Fibroblast of villous mesenchyme (primary cell): Measurements from ENCODE around the gene LRIG3. TPM values are rescaled to one million over a fixed set of nuclear protein-coding genes. Genes with fewer than 3 reads are reported as not detected.

Experiments
- DNase-seq: peaks from one replicate; pipeline ENCODE4 v3.0.0-alpha.2; 2010; ENCODE audit warnings: low read depth
- H3K4me3 ChIP-seq: 2 replicates; pipeline ENCODE4 v1.5.1; 2011; ENCODE audit warnings: low read depth, mild to moderate bottlenecking, low read length
- total RNA-seq: library from RNA; depleted of rRNA; stranded (reverse); fragments of >200 nt; gene quantifications from 2 replicates; pipeline ENCODE4 v1.2.3, GENCODE V29; 2012
- TF ChIP-seq, protein P1 (sequence below): IDR thresholded peaks from 2 replicates; pipeline ENCODE4 v1.5.1; 2012; ENCODE audit warnings: low read depth, mild to moderate bottlenecking, low read length; ENCODE audit not compliant: insufficient read depth

The LRIG3 gene
- total RNA-seq, 1 donor: 97.2 TPM

DNA sequence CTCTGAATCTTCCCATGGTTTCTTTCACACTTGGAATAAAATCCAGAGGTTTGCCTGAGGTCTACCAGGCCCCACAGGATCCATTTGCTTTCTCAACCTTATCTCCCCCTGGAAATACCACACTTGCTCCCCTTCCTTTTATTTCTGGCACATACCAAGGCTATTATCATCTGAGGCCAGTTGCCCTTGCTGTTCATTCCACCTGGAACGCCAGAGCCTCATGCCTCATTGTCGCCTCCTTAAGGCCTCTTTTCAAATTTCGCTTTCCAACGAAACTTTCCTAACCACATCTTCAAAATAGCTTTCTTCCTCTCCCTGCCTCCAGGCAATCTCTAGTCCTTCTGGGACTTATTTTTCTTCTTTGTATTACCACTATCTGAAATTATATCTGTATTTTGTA lies 11.2 kb upstream of the LRIG3 start:
- TF ChIP-seq, protein P1, sequence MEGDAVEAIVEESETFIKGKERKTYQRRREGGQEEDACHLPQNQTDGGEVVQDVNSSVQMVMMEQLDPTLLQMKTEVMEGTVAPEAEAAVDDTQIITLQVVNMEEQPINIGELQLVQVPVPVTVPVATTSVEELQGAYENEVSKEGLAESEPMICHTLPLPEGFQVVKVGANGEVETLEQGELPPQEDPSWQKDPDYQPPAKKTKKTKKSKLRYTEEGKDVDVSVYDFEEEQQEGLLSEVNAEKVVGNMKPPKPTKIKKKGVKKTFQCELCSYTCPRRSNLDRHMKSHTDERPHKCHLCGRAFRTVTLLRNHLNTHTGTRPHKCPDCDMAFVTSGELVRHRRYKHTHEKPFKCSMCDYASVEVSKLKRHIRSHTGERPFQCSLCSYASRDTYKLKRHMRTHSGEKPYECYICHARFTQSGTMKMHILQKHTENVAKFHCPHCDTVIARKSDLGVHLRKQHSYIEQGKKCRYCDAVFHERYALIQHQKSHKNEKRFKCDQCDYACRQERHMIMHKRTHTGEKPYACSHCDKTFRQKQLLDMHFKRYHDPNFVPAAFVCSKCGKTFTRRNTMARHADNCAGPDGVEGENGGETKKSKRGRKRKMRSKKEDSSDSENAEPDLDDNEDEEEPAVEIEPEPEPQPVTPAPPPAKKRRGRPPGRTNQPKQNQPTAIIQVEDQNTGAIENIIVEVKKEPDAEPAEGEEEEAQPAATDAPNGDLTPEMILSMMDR: no peak
- DNase-seq: no peak
- H3K4me3 ChIP-seq: no peak overlapping the region

DNA sequence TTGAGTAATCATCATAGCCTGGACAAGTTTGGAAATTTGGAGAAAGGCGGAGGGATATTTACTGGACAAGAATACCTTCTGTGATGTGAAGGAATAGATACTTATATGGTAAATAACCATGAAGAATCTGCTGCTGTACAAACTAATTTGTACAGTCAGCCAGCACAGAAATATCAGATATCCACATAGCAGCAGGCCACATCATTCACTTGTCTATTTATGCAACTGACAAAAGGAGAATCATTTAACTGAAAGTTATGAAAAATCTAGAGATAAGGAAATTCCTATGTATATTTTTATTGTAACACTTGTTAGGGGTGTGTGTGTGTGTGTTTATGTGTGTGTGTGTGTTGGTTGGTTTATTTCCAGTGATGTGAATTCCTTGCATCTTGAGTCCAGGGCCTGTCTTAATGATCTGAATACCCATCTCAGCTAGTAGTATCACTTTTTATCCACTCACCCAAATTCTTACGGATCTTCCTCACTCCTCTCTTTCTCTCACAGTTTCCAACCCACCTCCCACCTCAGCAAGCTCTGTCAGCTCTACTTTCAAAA lies 10.5 kb upstream of the LRIG3 start:
- H3K4me3 ChIP-seq: no peak overlapping the region
- TF ChIP-seq, protein P1: no peak
- no peak for DNase-seq

DNA sequence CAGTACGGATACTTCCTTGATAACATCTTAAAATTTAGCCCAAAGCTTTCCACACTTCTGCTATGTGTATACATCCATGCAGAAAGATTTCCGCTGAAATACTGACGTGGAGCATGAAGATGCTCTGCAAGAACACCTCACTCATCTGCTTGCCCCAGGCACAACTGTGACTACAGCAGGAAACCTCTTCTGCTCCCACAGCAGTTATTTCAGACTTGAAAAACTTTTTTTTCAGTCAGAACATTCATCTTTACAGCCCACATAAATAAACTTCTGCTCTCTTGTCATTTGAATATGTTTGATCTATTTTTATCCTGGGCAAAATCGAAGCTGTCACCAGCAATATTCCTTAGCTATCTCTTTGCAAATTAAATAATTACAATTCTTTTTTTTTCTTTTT lies 6.8 kb upstream of the LRIG3 start:
- DNase-seq: no peak
- TF ChIP-seq, protein P1: no peak

DNA sequence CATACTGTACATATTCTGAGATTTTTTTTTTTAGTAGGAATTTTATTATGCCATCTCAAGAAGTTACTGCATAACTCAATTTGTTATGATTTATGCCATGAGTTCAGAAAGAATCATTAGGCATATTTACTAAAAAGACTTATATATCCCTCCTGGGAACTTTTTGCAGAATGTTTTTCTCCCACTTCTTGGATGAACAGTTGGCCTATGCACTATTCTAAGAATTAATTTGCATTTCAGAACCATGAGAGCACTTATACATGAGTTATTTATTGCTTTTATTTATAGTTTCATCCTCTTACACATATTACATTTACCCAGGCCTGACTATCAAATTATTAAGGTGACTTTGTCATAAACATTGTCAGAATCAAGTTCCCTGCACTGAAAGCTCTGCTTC lies 6.3 kb upstream of the LRIG3 start:
- no peak for DNase-seq
- no peak overlapping the region for H3K4me3 ChIP-seq
- TF ChIP-seq, protein P1: no peak

More for the DNA sequence above, 6.8 kb upstream of the LRIG3 start:
- no peak overlapping the region for H3K4me3 ChIP-seq

DNA sequence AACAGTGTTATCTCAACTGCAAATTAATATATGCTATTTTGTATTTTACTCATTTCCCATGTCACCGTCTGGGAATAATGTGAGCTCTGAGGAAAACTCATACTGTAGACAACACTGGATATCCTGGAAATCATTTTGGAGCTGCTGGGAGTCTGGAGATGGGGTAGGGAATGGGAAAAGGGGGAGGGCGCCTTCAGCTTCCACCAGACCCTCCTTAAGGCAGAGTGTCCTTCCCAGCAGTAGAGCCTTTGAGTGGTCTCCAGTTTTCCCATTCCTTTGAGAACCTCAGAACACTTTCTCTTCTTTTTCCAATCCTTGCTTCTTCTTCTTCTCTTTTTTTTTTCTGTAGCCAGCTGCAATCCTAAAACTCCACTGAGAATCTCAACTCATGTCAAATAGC lies 5.4 kb upstream of the LRIG3 start:
- H3K4me3 ChIP-seq: no peak overlapping the region
- TF ChIP-seq, protein P1: no peak
- DNase-seq: no peak

DNA sequence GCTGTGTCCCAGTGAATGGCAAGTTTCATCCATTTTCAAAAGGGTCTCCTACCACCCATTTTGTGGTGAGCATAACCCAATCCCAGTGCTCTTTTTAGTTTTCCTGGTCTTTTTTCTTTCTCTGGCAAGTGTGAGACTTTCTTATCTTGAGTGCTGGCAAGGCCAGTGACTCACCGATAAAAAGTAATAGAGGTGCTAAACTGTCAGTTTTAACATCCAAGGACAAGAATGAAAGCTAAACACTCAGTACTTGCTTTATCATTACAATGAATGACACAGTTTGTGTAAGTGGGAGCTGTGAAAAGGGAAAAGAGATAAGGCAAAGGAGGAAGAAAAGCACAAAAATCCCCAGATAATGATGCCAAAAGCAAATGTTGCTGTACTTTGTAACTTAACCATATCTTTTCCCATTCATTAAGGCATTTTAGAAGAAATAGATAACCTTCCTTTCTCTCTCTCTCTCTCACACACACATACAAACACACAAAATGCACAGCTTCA lies 4.9 kb upstream of the LRIG3 start:
- peak; percentile 54 for DNase-seq
- TF ChIP-seq, protein P1: no peak
- H3K4me3 ChIP-seq: no peak overlapping the region

DNA sequence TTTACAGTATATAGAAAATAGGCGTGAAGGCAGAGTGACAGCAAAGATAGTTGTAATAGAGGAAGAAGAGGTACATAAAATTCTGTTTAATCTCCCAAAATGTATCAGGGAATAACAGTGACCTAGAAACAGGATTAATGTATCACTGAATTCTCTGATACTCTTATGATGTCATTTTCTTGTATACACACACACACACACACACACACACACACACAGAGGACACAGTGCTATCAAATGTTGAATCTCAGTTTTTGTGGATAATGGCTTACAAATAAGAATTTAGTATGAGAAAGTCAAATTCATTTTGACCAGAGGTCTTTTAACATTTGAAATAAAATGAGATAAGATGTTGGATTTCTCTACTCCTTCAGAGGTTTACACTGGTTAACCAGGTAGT lies 4.3 kb upstream of the LRIG3 start:
- DNase-seq: no peak
- no peak overlapping the region for H3K4me3 ChIP-seq
- TF ChIP-seq, protein P1: no peak
